LNCaP clone FGC (cell line): Measurements from ENCODE around the gene RMP24.

Experiments used
- DNase-seq: peaks from one replicate; pipeline ENCODE4 v3.0.0-alpha.2; 2011; ENCODE audit warnings: low read depth
- H3K4me3 ChIP-seq: 2 replicates; pipeline ENCODE4 v1.5.1; 2011; ENCODE audit warnings: mild to moderate bottlenecking, low read depth, low read length, control low read depth
- TF ChIP-seq, protein P1 (sequence below): IDR thresholded peaks from 2 replicates; pipeline ENCODE4 v1.5.1; 2012; ENCODE audit warnings: mild to moderate bottlenecking; ENCODE audit not compliant: control insufficient read depth, insufficient read depth; ENCODE audit errors: extremely low read depth

Gene RMP24

DNA sequence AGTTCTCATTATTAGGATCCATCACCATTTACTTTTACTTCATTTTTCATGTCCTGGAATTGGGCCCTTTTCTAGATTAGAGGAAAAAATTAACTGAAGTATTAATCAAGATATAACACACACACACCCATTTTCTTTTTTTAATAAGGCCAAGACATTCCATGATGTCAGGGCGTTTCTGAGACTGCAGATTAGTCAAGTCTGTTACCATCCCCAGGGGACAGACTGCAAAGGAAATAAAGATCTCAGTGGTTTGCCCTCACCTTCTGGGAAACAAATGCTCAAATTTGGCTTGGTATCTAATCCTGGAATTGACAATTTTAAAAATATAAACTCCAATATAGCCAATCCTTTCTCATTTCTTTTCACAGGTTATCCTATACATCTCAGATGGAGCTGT lies 27.4 kb downstream of the RMP24 start:
- no peak for DNase-seq
- TF ChIP-seq, protein P1, sequence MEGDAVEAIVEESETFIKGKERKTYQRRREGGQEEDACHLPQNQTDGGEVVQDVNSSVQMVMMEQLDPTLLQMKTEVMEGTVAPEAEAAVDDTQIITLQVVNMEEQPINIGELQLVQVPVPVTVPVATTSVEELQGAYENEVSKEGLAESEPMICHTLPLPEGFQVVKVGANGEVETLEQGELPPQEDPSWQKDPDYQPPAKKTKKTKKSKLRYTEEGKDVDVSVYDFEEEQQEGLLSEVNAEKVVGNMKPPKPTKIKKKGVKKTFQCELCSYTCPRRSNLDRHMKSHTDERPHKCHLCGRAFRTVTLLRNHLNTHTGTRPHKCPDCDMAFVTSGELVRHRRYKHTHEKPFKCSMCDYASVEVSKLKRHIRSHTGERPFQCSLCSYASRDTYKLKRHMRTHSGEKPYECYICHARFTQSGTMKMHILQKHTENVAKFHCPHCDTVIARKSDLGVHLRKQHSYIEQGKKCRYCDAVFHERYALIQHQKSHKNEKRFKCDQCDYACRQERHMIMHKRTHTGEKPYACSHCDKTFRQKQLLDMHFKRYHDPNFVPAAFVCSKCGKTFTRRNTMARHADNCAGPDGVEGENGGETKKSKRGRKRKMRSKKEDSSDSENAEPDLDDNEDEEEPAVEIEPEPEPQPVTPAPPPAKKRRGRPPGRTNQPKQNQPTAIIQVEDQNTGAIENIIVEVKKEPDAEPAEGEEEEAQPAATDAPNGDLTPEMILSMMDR, result no peak
- H3K4me3 ChIP-seq, result no peak overlapping the region

DNA sequence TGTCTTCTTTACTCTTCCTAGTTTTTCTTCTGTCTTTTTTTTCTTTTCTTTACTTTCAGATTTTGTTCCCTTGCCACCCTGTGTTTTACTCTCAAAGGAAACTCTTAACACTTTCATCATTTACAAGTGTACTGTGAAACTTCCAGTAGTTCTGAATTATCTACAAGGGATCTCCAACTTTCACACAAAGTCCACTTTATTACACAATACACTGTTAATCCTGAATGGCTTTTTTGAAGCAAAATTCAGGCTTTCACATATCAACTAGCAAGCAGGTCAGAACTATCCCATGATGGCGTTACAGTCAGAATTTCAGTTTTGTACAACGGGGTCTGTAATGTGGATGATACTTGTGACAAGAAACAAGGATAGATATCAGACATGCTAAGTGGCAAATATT lies 34.5 kb downstream of the RMP24 start:
- no peak overlapping the region for H3K4me3 ChIP-seq
- TF ChIP-seq, protein P1, result no peak
- no peak for DNase-seq

DNA sequence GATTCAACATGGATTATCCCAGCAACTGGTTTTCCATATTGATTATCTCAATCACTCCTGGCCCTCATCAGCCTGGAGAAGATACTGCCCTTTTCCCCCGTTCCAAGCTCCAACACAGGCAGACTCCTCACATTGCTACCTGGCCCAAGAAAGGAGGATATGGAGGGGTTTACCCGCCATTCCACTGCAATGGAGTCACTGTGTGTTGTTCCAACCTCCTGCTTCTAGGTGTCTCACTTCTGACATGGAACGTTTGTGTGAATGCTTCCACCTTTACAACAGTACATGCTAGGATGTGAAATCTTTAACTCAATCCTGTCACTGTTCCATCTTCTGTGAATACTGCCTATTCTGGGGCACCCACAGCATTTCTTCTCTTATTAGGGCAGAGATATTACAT lies 36.7 kb downstream of the RMP24 start:
- TF ChIP-seq, protein P1, result no peak
- no peak for DNase-seq
- no peak overlapping the region for H3K4me3 ChIP-seq

GRCh38 chr18:36012891-36013290 lies 40.4 kb downstream of the RMP24 start:
- H3K4me3 ChIP-seq, result no peak overlapping the region
- TF ChIP-seq, protein P1, result no peak
- DNase-seq, result no peak

GRCh38 chr18:36015629-36016028 lies 43.1 kb downstream of the RMP24 start:
- DNase-seq, result no peak
- H3K4me3 ChIP-seq, result no peak overlapping the region
- TF ChIP-seq, protein P1, result no peak

DNA sequence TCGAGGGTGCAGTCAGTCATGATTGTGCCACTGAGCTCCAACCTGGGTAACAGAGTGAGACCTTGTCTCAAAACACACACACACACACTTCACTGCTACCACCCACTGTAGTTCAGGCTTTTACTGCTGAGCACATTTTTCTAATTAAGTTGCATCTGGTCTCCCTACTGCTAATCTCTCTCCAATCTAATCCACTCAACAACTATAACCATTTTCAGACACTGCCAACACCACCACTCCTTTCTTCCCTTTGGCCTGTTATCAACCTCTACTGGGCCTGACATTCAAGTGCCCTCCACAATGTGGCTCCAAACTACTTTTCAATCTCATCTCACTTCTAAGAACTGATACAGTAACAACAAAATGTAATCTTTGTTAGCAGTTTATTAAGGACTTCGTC lies 44.8 kb downstream of the RMP24 start:
- no peak overlapping the region for H3K4me3 ChIP-seq
- TF ChIP-seq, protein P1, result 0 out of 2 replicates have a peak, but pooled peaks have one; percentile 7
- DNase-seq, result no peak

DNA sequence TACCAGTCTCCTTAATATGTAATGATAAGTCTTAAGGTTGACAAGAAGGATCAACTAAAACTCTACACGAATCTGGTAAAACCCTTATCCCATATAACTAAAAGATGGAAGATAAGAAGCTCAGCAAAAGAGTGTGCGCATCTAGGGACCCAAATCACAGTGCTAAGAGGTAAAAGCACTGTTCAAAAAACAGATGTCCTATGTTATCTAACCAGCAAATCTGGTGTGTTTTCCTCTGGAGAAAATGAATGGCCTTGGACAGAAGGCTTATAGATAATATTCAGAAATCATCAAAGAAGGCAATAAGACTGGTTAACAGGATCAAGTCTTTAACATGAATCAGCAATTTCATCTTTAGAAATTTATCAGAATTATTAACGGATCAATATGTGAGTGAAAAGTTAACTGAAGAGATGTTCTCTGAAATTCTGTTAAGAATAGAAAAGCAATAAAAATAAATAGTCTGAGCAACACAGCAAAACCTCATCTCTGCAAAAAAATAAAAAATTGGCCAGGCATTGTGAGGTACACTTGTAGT lies 47.8 kb downstream of the RMP24 start:
- TF ChIP-seq, protein P1, result no peak

More for the DNA sequence above, 47.8 kb downstream of the RMP24 start:
- DNase-seq, result no peak
- H3K4me3 ChIP-seq, result no peak overlapping the region
